DLD1 (cell line): ENCODE results near the gene GNB5.

ENCODE experiments used
- in situ Hi-C: cut with HindIII; loops from 2 replicates; pipeline ENCODE4 v1.10.0; 2017; ENCODE audit warnings: low sequenced_read_pairs

The GNB5 gene

DNA sequence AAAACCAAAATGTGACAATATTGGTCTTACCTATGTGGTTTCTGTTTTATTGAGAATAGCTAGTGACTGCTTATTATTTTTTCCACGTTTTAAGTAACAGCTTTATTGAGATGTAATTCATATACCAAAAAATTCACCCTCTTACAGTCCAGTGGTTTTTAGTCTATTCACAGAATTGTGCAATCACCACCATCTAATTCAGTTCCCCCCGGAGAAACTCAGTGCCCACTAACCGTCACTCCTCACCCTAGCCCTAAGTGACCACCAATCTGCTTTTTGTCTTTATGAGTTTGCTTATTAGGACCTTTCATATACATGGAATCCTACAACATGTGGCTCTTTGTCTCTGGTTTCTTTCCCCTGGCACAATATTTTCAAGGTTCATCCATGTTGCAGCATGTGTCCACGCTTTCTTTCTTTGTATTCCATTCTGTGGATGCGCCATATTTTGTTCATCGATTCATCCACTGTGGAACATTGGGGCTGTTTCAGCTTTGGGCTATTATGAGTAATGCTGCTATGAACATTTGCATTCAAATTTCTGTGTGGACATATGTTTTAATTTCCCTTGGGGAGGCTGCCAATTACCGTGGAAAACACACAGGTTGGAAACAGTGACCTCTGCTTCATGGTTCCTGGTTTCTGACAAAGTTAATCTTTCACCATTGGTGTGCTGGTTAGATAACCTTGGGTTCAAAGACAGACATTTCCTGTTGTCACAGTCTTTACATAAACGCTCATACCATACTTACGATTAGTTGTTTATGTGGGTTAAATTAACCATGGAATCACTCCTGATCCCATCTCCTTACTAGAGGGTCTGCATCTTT, 75.4 kb downstream of the GNB5 start:
- in situ Hi-C loops, result no loop called here

DNA sequence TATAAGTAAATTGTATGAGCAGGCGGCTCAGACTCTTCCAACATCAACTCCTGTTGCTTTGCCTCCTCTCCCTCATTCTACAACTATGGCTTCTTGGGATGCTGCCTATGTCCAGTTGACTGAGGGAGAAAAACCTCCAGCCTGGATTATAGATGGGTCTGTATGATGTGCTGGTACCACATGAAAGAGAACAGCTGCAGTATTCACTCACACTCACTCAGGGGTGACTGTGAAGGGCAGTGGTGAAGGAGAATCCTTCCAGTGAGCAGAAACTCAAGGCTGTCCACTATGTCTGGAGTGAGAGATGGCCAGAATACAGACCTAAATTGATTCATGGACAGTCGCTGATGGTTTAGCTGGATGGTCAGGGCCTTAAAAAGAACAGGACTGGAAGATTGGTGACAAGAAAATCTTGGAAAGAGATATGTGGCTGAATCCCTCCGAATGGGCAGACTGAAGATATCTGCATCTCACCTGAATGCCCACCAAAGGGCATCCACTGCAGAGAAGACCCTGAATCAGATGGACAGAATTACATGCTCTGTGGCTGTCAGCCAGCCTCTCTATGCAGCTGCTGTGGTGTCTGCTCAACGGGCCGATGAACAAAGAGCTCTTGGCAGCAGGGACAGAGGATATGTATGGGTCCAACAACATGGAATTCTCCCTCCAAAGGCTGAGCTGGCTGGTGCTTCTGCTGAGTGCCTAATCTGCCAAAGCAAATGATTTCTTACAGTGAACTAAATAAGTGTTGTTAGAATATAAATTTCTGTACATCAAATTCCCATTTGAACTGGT, 76.7 kb downstream of the GNB5 start:
- in situ Hi-C loops, result no loop called here

DNA sequence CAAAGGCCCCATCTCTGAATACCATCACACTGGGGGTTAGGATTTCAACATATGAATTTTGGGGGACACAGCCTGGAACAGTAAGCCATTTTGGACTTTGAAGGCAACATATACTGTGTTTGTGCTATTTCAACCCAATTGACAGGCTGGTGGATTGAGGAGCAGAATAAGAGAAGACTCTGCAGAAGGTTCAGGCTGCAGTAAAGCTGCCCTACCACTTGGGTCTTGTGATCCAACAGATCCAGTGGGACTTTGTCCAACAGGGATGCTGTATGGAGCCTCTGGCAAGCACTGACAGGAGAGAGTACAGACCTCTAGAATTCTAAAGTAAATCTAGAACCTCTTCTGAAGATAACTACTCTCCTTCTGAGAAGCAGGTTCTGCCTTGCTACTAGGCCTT, 77.5 kb downstream of the GNB5 start:
- in situ Hi-C loops, result no loop called here

DNA sequence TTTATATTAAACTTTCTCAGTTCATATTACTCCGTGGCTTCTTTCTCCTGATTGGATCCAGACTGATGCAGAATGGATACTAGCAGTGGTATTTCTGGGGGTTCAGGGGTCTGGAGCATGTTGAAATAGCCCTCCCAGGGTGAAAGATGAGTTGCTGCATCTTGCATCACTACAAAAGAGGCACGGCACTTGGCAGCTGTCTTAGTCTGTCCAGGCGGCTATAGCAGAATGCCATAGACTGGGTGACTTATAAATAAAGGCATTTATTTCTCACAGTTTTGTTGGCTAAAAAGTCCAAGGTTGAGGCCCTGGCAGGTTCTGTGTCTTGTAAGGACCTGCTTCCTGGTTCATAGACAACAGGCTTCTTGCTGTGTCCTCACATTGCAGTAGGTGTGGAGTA, 78.0 kb downstream of the GNB5 start:
- in situ Hi-C loops, result no loop called here

DNA sequence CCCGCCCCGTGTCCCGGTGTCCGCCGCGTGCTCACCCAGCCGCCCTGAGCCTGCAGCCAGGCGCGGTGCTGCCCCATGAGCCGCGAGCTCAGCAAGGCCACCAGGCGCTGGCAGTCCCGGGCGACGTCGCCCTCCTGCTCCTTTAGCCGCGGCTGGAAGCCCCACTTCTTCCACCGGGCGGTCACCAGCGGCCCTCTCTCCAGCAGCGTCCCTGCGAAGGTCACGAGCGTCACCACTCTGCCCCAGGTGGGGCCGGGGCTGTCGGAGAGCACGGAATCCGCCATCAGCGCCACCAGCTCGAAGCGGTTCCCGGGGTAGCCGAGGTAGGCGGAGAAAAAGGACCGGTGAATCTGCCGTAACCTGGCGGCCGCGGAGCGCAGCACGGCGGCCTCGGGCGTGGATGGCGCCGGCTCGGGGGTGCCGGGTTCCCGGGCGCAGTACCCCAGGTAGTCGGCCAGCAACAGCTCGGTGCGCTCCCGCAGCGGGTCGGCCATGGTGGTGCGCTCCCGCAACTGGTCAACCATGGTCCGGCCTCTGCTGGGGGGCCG, 78.9 kb downstream of the GNB5 start:
- in situ Hi-C loops, result no loop called here

DNA sequence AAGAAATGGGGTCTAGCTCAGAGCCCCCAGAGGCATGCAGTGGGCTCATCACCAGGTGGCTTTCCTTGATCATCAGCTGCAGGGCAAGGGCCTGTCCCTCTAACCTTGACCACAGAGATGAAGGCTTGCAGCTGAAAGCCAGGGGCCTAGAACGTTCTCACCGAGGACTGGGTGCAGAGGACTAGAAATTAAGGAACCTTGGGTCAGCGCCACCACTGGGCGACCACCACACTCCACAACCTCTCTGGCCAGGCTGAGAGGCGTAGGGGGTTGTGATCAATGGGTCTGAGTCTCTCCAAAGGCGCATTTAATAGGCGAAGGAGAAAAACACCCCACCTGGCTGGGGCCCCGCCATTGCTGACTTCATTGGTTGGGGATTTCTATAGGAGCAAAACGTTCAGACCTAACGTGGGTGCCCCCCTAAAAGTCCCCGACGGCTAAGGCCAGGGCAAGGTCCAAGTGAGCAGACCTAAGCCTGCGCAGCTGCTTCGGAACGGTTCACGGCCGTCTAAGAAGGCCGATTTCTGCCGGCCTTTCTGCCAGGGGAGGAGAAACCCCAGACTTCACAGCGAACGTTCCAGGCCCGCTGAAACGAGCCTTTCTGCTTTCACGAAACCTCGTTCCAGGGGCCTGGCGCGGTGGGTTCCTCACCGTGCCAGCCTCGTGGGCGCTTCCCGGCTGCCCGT, 79.5 kb downstream of the GNB5 start:
- in situ Hi-C loops, result no loop called here

DNA sequence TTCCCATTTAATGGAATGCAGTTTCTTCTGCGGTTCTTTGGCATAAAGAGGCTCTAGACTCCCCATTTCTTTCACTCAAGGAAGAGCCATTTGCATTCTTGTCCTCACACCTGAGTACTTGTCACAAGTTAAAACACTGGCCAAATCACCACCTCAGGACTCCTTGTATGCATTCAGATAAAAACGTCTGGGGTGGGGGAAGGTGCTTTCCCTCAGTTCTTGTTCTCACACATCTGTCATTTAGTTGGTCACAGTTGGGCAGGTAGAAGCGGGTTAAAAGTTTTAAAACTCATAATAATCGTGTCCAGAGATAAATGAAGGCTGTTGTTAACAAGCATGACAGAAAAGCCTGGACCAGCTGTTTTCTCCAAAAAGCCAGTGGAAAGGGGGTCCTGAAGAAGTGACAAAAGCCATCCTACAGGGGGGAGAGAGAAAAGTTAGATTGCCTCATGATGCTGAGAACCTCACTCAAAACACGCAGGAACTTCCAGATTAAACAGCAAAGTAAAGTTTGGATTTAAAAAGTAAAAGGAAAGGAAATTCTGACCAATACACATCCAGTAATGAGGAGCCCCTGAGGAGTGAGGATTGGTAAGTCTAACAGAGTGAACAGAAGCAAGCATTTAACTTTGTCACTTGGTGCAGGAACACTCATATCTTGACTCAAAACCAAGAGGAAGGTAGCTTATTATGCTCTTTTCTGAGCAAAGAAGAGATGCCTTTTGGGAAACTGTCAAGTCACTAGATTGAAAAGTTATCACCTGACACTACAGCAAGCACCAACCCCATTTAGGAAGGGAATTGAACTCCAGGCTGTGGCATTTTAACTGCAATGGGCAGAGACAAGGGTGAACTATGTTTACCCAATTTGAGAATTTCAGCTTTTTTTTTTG, 81.4 kb downstream of the GNB5 start:
- in situ Hi-C loops, result no loop called here

DNA sequence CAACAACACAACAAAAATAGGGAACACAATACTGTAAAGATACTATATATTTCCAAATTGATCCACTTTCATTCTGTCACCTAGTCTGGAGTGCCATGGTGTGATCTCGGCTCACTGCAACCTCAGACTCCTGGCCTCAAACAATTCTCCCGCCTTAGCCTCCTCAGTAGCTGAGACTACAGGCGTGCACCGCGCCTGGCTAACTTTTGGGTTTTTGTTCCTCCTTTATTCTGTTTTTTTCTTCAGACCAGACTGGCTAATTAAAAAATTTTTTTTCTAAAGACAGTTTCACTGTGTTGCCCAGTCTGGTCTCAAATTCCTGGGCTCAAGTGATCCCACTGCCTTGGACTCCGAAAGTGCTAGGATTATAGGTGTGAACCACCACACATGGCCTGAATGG, 84.0 kb downstream of the GNB5 start:
- in situ Hi-C loops, result no loop called here

DNA sequence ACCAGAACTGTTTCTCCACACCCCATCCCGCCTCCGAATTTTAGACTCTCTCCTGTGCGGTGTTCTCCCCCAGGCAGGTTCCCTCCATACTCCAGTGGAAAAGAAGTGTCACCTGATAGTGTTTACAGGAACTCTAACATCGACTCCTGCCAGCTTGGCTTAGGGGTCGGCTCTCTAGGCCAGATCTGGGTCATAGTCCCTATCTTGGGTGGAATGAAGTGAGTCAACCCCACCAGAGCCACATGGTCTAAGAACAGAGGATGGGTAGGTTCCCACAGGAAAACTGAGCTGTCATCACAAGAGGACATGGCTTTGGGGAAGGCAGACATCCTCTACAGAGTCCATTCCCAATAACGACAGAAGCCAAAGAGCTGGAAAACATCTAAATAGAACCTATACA, 84.6 kb downstream of the GNB5 start:
- in situ Hi-C loops, result no loop called here

DNA sequence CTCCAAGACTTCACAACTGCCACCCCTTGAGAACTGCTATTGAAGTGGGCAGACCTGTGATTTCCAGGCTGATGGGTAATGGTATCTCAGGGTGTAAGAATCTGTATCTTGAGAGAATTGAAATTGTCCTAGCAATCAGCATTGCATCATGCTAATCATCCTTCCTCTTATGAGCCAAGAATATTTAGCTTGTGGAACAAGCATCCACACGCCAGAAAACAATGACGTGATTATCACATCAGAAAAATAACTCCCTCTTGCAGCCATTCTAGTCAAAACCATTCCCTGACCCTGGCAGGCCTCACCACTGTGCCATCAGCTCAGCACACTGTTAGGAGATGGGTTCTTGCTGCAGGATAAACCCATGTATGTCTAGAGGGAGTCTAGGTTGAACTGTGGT, 85.3 kb downstream of the GNB5 start:
- in situ Hi-C loops, result no loop called here

DNA sequence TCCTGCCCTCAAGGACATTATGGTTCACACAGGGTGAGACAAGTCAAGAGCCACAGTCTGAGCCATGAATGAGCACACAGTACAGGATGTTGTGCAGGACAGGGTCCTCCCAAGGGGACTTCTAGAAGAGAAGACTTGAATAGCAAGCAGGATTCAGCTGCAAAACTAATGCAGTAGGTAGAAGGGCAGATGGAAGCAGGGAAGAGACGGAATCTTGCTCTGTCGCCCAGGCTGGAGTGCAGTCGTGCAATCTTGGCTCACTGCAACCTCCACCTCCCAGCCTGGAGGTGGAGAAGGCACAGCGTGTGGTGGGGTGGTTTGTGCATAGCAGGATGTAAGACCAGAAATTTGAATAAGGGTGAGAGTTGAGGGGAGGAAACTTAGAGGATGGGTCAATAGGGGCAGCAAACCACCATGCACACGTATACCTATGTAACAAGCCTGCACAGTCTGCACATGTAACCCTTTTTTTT, 86.6 kb downstream of the GNB5 start:
- in situ Hi-C loops, result no loop called here

DNA sequence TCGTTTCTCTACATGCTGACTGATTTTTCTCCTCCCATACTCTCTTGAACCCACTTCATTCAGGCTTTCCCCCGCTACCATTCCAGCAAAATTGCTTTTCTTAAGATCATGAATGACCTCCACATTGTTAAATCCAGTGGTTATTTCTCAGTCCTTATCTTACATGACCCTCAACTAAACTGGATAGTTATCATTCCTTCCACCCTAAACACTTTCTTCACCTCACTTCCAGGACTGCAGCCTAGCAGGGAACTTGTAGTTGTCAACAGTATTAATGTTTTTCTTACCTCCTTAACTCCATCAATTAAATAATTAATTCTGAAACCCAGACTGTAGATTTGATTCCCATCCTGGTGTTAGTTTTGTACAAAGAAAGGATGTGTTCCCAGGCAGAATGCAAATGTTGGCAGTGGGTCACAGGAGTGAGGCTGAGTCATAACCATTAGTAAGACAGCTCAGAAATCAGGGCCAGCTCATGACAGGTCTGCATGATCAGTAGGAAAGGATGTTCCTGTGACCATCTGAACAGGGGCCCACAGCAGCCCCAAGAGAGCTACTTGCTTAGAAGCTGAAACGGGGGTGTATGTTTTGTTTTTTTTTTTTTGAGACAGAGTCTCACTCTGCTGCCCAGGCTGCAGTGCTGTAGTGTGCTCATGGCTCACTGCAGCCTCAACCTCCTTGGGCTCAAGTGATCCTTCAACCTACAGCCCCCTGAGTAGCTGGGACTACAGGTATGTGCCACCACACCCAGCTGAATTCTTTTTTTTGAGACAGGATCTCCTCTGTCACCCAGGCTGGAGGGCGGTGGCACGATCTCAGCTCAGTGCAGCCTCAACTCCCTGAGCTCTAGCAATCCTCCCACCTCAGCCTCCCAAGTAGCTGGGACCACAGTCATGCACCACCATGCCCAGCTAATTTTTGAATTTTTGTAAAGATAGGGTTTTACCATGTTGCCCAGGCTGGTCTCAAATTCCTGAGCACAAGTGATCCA, 87.7 kb downstream of the GNB5 start:
- in situ Hi-C loops, result no loop called here

DNA sequence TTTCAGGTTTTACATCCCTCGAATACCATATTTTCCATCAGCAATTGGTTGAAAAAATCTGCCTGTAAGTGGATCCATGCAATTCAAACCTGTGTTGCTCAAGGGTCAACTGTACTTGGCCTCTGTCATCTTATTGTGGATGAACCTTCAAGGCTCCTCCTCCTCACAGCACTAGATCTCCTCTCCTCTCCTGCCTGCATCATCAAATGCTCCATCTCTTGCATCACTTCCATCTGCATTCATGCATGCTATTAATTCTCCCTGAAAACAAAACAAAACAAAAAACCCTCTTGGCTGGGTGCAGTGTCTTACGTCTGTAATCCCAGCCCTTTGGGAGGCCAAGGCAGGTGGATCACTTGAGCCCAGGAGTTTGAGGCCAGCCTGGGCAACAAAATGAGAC, 88.7 kb downstream of the GNB5 start:
- in situ Hi-C loops, result no loop called here

DNA sequence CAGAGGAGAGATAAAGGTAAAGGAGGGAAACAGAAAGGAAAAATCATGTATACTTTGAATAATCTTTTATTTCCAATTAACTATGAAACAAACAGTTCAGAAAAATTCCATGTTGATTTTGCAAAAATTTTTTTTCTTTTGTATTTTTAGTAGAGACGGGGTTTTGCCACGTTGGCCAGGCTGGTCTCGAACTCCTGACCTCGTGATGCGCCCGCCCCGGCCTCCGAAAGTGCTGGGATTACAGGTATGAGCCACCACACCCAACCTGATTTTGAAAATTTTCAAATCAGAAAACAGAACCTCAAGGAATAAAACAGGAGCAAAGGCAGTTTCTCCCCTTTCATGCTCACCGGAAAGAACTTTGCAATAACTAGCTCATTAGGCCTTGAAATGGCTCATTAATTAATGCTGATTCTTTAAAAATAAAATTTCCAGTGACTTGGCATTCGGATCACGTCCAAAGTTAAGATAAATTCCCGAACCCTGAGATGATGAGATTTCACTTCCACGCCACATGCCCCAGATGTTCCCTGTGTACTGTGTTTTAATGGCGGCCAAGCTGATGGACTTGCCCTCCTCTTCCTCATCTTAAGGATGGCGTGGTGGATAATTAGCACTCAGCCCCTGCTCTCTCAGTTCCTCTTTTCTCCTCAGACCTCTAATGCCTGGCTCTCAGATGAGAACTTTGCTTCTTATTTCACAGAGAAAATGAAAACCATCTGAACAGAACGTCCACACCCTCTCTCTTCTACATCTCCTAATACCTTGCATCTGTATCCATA, 89.5 kb downstream of the GNB5 start:
- in situ Hi-C loops, result no loop called here

DNA sequence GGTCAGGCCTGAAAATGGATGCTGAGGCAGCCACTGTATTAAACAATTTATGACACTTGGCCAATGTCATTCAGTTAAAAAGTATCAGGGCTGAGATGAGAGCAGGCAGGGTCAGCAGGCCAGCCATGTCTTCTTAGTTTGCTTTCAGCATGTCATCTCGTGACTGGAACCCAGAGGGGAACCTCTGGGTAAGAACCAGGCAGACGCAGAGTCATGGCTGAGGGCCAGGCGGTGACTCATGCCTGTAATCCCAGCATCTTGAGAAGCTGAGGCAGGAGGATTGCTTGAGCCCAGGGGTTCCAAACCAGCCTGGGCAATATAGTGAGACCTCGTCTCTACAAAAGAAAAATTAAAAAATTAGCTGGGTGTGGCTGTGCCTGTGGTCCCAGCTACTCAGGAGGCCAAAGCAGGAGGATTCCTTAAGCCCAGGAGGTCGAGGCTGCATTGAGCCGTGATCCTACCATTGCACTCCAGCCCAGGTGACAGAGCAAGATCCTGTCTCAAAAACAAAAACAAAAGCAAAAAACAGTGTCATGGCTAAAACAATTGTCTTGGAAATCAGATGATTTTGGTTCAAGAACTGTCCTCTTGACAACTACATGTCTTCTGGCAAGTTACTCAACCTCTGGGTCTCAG, 90.3 kb downstream of the GNB5 start:
- in situ Hi-C loops, result no loop called here

DNA sequence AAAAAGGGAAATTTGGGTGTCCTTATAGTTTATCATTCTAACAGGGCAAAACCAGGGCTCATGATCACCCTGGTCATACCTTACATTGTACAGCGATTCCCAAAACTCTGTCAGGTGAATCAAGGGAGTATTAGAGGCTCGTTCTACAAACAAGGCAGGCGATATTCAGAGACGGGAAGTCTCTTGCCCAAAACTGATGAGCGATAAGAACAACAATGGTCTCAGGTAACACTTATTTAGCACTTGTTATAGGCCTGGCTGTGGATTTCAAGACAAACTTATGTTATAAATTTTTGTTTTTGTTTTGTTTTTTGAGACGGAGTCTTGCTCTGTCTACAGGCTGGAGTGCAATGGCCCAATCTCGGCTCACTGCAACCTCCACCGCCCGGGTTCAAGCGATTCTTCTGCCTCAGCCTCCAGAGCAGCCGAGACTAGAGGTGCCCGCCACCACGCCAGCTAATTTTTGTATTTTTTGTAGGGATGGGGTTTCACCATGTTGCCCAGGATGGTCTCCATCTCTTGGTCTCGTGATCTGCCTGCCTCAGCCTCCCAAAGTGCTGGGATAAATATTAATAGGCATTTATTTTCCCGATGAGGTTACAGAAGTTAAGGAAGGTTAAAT, 91.4 kb downstream of the GNB5 start:
- in situ Hi-C loops, result no loop called here

DNA sequence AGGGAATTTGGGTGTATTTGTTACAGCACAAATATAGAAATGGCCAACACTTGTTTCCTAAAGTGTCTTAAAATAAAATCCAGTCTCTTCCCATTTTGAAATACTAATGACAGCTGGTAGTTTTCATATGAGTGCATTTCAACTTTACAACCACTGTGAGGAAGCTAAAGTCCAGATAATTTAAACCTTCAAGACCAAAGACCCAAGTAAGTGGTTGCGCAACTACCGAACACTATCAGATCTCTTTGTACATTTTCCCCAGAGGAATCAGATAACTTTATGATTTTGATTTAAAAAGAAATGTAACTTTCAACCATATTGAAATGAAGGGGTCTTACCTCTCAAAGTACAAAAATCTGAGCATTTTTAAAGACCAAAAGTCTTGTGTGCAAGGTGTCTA, 92.9 kb downstream of the GNB5 start:
- in situ Hi-C loops, result no loop called here
